H1 (cell line): Measurements from ENCODE around the gene LTC4S. TPM values are rescaled to one million over a fixed set of nuclear protein-coding genes. Genes with fewer than 3 reads are reported as not detected.

Source experiments
- CTCF ChIA-PET: fragments of 300-600 bp; sonication (Branson Sonifier 250); formaldehyde crosslinking; loops from one replicate; lab custom pipeline; 2021; ENCODE audit not compliant: partially characterized antibody; lab: Charles Lee
- POLR2A ChIA-PET: fragments of 300-600 bp; sonication (Branson Sonifier 250); formaldehyde crosslinking; loops from one replicate; lab custom pipeline; 2021; ENCODE audit warnings: inconsistent platforms; ENCODE audit not compliant: partially characterized antibody; lab: Charles Lee
- DNase-seq, 2 experiments: peaks; one replicate each; pipeline versions ENCODE4 v3.0.0 to v3.0.0-alpha.2; 2010 to 2022; ENCODE audit warnings: low spot score in 2 of 2, low read depth in 1 of 2, mixed read lengths in 1 of 2
- FAIRE-seq: peaks from 2 replicates; lab custom pipeline; 2011; peaks lifted over from hg19 to GRCh38; lab: Jason Lieb, UNC
- H2AFZ ChIP-seq: 2 replicates; pipeline ENCODE4 v1.8.1; 2012; ENCODE audit warnings: low read length, inconsistent platforms
- H2AK5ac ChIP-seq: 2 replicates; pipeline ENCODE4 v1.6.1; 2013; ENCODE audit warnings: low read depth, low read length
- H2BK120ac ChIP-seq: replicated peaks from 2 replicates; pipeline ENCODE3; 2013; ENCODE audit warnings: low read depth, low read length, inconsistent platforms
- H2BK12ac ChIP-seq: 2 replicates; pipeline ENCODE4 v1.6.1; 2013; ENCODE audit warnings: low read depth, low read length
- H2BK15ac ChIP-seq: 2 replicates; pipeline ENCODE4 v1.6.1; 2013; ENCODE audit warnings: low read length
- H2BK20ac ChIP-seq: 2 replicates; pipeline ENCODE4 v1.6.1; 2013; ENCODE audit warnings: low read length
- H2BK5ac ChIP-seq: 2 replicates; pipeline ENCODE4 v1.6.1; 2013; ENCODE audit warnings: low read depth, low read length
- H3K14ac ChIP-seq: 2 replicates; pipeline ENCODE4 v1.6.1; 2013; ENCODE audit warnings: inconsistent platforms; ENCODE audit not compliant: insufficient read length
- H3K18ac ChIP-seq: 2 replicates; pipeline ENCODE4 v1.6.1; 2013; ENCODE audit warnings: low read length; ENCODE audit errors: extremely low read depth
- H3K23ac ChIP-seq: 2 replicates; pipeline ENCODE4 v1.6.1; 2013; ENCODE audit warnings: inconsistent platforms; ENCODE audit not compliant: insufficient read length
- H3K23me2 ChIP-seq: 2 replicates; pipeline ENCODE4 v1.6.1; 2013; ENCODE audit warnings: low read depth, low read length
- H3K27ac ChIP-seq: 2 replicates; pipeline ENCODE4 v1.6.1; 2011; ENCODE audit warnings: low read depth, low read length, inconsistent platforms
- H3K27me3 ChIP-seq, 4 experiments: replicated peaks in 1 of 4; 1 replicate in 1 of 4; 2 replicates in 3 of 4; pipeline versions ENCODE4 v1.6.1 to v1.8.1; 2011 to 2013; ENCODE audit warnings: low read length in 3 of 4, mild to moderate bottlenecking in 3 of 4, inconsistent platforms in 2 of 4, mixed read lengths in 2 of 4, moderate library complexity in 1 of 4; ENCODE audit not compliant: control insufficient read depth in 3 of 4, insufficient read depth in 3 of 4; ENCODE audit errors: extremely low read depth in 1 of 4
- H3K36me3 ChIP-seq, 4 experiments: 2 replicates each; pipeline versions ENCODE4 v1.6.1 to v1.8.1; 2011 to 2013; ENCODE audit warnings: mild to moderate bottlenecking in 4 of 4, low read length in 3 of 4, moderate library complexity in 2 of 4, control low read depth in 1 of 4, inconsistent platforms in 1 of 4; ENCODE audit not compliant: insufficient read depth in 4 of 4, control insufficient read depth in 2 of 4
- H3K4ac ChIP-seq: replicated peaks from 2 replicates; pipeline ENCODE3; 2013; ENCODE audit warnings: low read length, low read depth, mixed read lengths, inconsistent platforms; ENCODE audit not compliant: insufficient read length
- H3K4me1 ChIP-seq, 4 experiments: replicated peaks in 1 of 4; 1 replicate in 1 of 4; 2 replicates in 3 of 4; pipeline versions ENCODE4 v1.6.1 to v1.8.1; 2011 to 2013; ENCODE audit warnings: low read length in 3 of 4, inconsistent platforms in 2 of 4, mixed read lengths in 1 of 4; ENCODE audit not compliant: insufficient read depth in 4 of 4, control insufficient read depth in 3 of 4
- H3K4me2 ChIP-seq, 2 experiments: 2 replicates each; pipeline versions ENCODE4 v1.6.1 to v1.8.1; 2011 to 2013; ENCODE audit warnings: low read depth in 2 of 2, low read length in 2 of 2, control low read depth in 1 of 2, inconsistent platforms in 1 of 2, mild to moderate bottlenecking in 1 of 2; ENCODE audit not compliant: insufficient read depth in 1 of 2
- H3K4me3 ChIP-seq, 4 experiments: fragments of 200-600, 300-600 bp in 1 of 4; sonication (generic), shearing (Covaris generic), sonication (Bioruptor Twin) in 1 of 4; 2 replicates each; pipeline versions ENCODE4 v1.5.1 to v1.8.1; 2011 to 2016; ENCODE audit warnings: low read length in 4 of 4, low read depth in 3 of 4, control low read depth in 2 of 4, inconsistent platforms in 2 of 4, mild to moderate bottlenecking in 2 of 4, mixed read lengths in 1 of 4, moderate library complexity in 1 of 4; ENCODE audit not compliant: insufficient read depth in 2 of 4; ENCODE audit errors: extremely low read depth in 1 of 4
- H3K56ac ChIP-seq: replicated peaks from 2 replicates; pipeline ENCODE3; 2013; ENCODE audit warnings: low read depth, mild to moderate bottlenecking, mixed read lengths, low read length, inconsistent platforms; ENCODE audit not compliant: insufficient read length
- H3K79me1 ChIP-seq: 2 replicates; pipeline ENCODE4 v1.6.1; 2013; ENCODE audit warnings: low read depth, low read length, control low read depth
- H3K79me2 ChIP-seq, 2 experiments: 2 replicates each; pipeline versions ENCODE4 v1.6.1 to v1.8.1; 2012 to 2013; ENCODE audit warnings: low read length in 2 of 2, mild to moderate bottlenecking in 2 of 2, inconsistent platforms in 1 of 2; ENCODE audit not compliant: insufficient read depth in 2 of 2, control insufficient read depth in 1 of 2
- H3K9ac ChIP-seq, 4 experiments: replicated peaks in 1 of 4; 1 replicate in 1 of 4; 2 replicates in 3 of 4; pipeline versions ENCODE4 v1.6.1 to v1.8.1; 2011 to 2013; ENCODE audit warnings: low read depth in 3 of 4, low read length in 3 of 4, control low read depth in 2 of 4, mild to moderate bottlenecking in 2 of 4, moderate library complexity in 2 of 4, inconsistent platforms in 1 of 4; ENCODE audit errors: extremely low read depth in 1 of 4
- H3K9me3 ChIP-seq, 2 experiments: 2 replicates each; pipeline versions ENCODE4 v1.6.1 to v1.8.1; 2012 to 2013; ENCODE audit warnings: mild to moderate bottlenecking in 2 of 2, moderate library complexity in 2 of 2, control low read depth in 1 of 2, inconsistent platforms in 1 of 2, low read depth in 1 of 2, low read length in 1 of 2, mixed read lengths in 1 of 2; ENCODE audit not compliant: insufficient read depth in 2 of 2
- H4K20me1 ChIP-seq, 2 experiments: replicated peaks in 1 of 2; 2 replicates each; pipeline versions ENCODE3 to v1.8.1; 2011 to 2013; ENCODE audit warnings: inconsistent platforms in 2 of 2, low read length in 2 of 2, mild to moderate bottlenecking in 1 of 2; ENCODE audit not compliant: insufficient read depth in 2 of 2, control insufficient read depth in 1 of 2
- H4K5ac ChIP-seq: 2 replicates; pipeline ENCODE4 v1.6.1; 2013; ENCODE audit warnings: low read length, low read depth, mixed read lengths, inconsistent platforms; ENCODE audit not compliant: insufficient read length
- H4K8ac ChIP-seq: 2 replicates; pipeline ENCODE4 v1.8.0; 2013; ENCODE audit warnings: mild to moderate bottlenecking, moderate library complexity, low read length, inconsistent platforms; ENCODE audit not compliant: insufficient read depth; ENCODE audit errors: extremely low read depth
- H4K91ac ChIP-seq: replicated peaks from 2 replicates; pipeline ENCODE3; 2013; ENCODE audit warnings: low read length, mixed read lengths, inconsistent platforms; ENCODE audit not compliant: insufficient read length
- CBX8 ChIP-seq: fragments of 300-800, 300-1000 bp; sonication (generic); IDR thresholded peaks from 2 replicates; pipeline ENCODE4 v1.7.1; 2016; ENCODE audit warnings: low read depth, low read length, borderline replicate concordance
- EGR1 ChIP-seq: IDR thresholded peaks from 2 replicates; pipeline ENCODE4 v1.6.1; 2011; ENCODE audit warnings: low read depth, low read length, borderline replicate concordance
- POLR2A ChIP-seq, 2 experiments: IDR thresholded peaks; 1 replicate in 1 of 2; 2 replicates in 1 of 2; pipeline ENCODE4 v1.6.1; 2011; ENCODE audit warnings: low read depth in 2 of 2, low read length in 2 of 2, mild to moderate bottlenecking in 2 of 2; ENCODE audit errors: control extremely low read depth in 1 of 2
- POLR2AphosphoS5 ChIP-seq: IDR thresholded peaks from 2 replicates; pipeline ENCODE4 v1.6.1; 2011; ENCODE audit warnings: low read depth, low read length
- RAD21 ChIP-seq, 2 experiments: IDR thresholded peaks in 1 of 2; conservative IDR thresholded peaks in 1 of 2; 2 replicates each; pipeline ENCODE4 v1.6.1; 2011; ENCODE audit warnings: low read depth in 2 of 2, low read length in 2 of 2, improper control_type of control experiment in 1 of 2, inconsistent platforms in 1 of 2, mild to moderate bottlenecking in 1 of 2, moderate library complexity in 1 of 2
- RXRA ChIP-seq: IDR thresholded peaks from 2 replicates; pipeline ENCODE4 v1.6.1; 2011; ENCODE audit warnings: low read depth, mild to moderate bottlenecking, low read length, moderate library complexity; ENCODE audit not compliant: insufficient read depth
- SP4 ChIP-seq: IDR thresholded peaks from 2 replicates; pipeline ENCODE4 v1.6.1; 2012; ENCODE audit warnings: low read length, inconsistent platforms
- TBP ChIP-seq: IDR thresholded peaks from 2 replicates; pipeline ENCODE4 v1.6.1; 2011; ENCODE audit warnings: low read depth, low read length, improper control_type of control experiment
- TCF12 ChIP-seq: IDR thresholded peaks from 2 replicates; pipeline ENCODE4 v1.6.1; 2011; ENCODE audit warnings: low read depth, mild to moderate bottlenecking, low read length
- WGBS, 2 experiments: shearing (Covaris generic) in 1 of 2; methylation state at CpG; one replicate each; pipeline versions ENCODE4 v1.1.6 to v1.1.7; 2013 to 2015; ENCODE audit warnings: low lambda C conversion rate in 2 of 2, mixed read lengths in 2 of 2, inconsistent platforms in 1 of 2, low coverage in 1 of 2, missing lambda C conversion rate in 1 of 2; ENCODE audit not compliant: insufficient replicate concordance in 2 of 2, insufficient coverage in 1 of 2, insufficient read length in 1 of 2; ENCODE audit errors: extremely low coverage in 1 of 2, missing lambda C conversion rate in 1 of 2; 5-methylcytosine and 5-hydroxymethylcytosine counted together
- polyA plus RNA-seq, 7 experiments: library from polyadenylated mRNA; depleted of rRNA in 3 of 7; stranded (reverse) in 5 of 7; unstranded in 2 of 7; fragments of >200 nt in 5 of 7; fragments of 200-250 nt in 2 of 7; gene quantifications; 1 replicate in 5 of 7; 2 replicates in 1 of 7; 4 replicates in 1 of 7; pipeline versions ENCODE4 v1.2.1 to v1.2.3, GENCODE V29; 2011 to 2013; ENCODE audit warnings: missing spikeins in 2 of 7, mixed read lengths in 2 of 7
- total RNA-seq: library from RNA; stranded (reverse); fragmentation: NEBNext Ultra II Directional; extraction: Animal tissue kit (Norgen Biotek cat#: 25700); gene quantifications from 2 replicates; pipeline ENCODE4 v1.2.1, GENCODE V29; 2021

LTC4S gene
- total and polyA plus RNA-seq, 2 of the 8 experiments (the other 6 are each of a cell fraction or from before 2014, with no cell fraction given): 2.2 to 3.7 TPM

DNA sequence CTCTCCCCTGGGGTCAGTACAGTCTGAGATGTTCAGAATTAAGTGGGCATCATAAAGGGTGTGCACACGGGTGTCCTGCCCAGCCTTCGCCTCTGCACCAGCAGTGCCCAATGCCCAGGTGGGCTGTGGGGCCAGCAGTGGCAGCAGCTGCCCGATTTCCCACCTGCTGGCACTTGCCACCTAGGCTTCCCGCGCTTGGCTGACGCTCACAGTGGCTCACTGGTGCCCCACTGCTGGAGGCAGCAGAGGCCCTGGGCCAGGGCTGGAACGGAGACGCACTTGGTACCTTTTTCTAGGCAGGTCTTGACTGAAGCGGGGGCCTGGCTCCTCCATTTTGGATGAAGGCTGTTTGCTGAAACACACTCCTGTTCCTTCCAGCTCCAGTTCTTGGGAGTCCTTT lies 47.8 kb downstream of the LTC4S start:
- H3K79me2 ChIP-seq: no peaks in the 10 kb centered on the region
- H3K9ac ChIP-seq: no peak overlapping the region
- FAIRE-seq: no peak
- WGBS, 2 experiments: 90% methylated on average over 8 of the region's 9 CpGs; no CpG with 5 or more reads in 1 of the 2 experiments
- no peak overlapping the region for H2AFZ ChIP-seq
- H2BK5ac ChIP-seq: no peak overlapping the region
- H2BK120ac ChIP-seq: no peak overlapping the region
- peaks cover under 1 to 9% of the 10 kb centered on the region in 2 experiments; a peak in 3 of 4 replicates for H3K9me3 ChIP-seq
- no peaks in the 10 kb centered on the region for H3K79me1 ChIP-seq
- H3K4me1 ChIP-seq: no peaks in the 10 kb centered on the region
- no peak overlapping the region for H2BK20ac ChIP-seq
- no peak overlapping the region for H2BK15ac ChIP-seq
- H3K18ac ChIP-seq: no peak overlapping the region
- no peak overlapping the region for H3K4ac ChIP-seq
- H2BK12ac ChIP-seq: no peak overlapping the region
- POLR2A ChIA-PET: interaction anchor here (0.8 to 7.7 kb wide), 4 partner anchors 10 to 61 kb away, joined by 3 to 47 read pairs (median 4); no protein-coding TSS in a partner anchor
- no peaks in the 10 kb centered on the region for H3K23me2 ChIP-seq
- no peak overlapping the region for H3K56ac ChIP-seq
- TF ChIP-seq TCF12 (no peak), POLR2AphosphoS5 (no peak), CBX8 (no peak), TBP (no peak), POLR2A (IDR thresholded peaks at IDR 0.05; ENCODE audit: control extremely low read depth in 1 of 2, low read depth in 2 of 2, low read length in 2 of 2) (no peak), RAD21 (IDR thresholded peaks at IDR 0.05 in 1 of 2, conservative IDR thresholded peaks at IDR 0.05 in 1 of 2; ENCODE audit: low read depth in 2 of 2, low read length in 2 of 2) (no peak), EGR1 (no peak), RXRA (no peak), SP4 (no peak)
- no peak overlapping the region for H3K4me3 ChIP-seq
- H3K27me3 ChIP-seq: no peaks in the 10 kb centered on the region
- H3K14ac ChIP-seq: no peak overlapping the region
- no peak overlapping the region for H3K23ac ChIP-seq
- no peak overlapping the region; the same call in 1 of the 2 replicates for H4K8ac ChIP-seq
- DNase-seq: no peak
- H2AK5ac ChIP-seq: no peak overlapping the region
- CTCF ChIA-PET: interaction anchor here (0.7 kb wide), 1 partner anchor 149 kb away, joined by 3 read pairs; no protein-coding TSS in a partner anchor
- H3K27ac ChIP-seq: no peak overlapping the region
- H3K36me3 ChIP-seq: peaks cover 15 to 53% (median 36%) of the 10 kb centered on the region in 4 experiments
- H4K91ac ChIP-seq: no peak overlapping the region
- no peak overlapping the region for H3K4me2 ChIP-seq
- H4K20me1 ChIP-seq: peaks cover 2 to 6% of the 10 kb centered on the region in 2 experiments
- H4K5ac ChIP-seq: no peak overlapping the region
